ENCODE results near the gene NFIX.

- TF ChIP-seq CTCF (IDR thresholded peaks at IDR 0.05 in 4 of 5, conservative IDR thresholded peaks at IDR 0.05 in 1 of 5) (peak in 1 of 5 experiments; percentile 11), POLR2A (IDR thresholded peaks at IDR 0.05) (peak; percentile 55 to 63)
Measured at GRCh38 chr19:12985049-12985776, 10.1 kb upstream of the NFIX start.

Measured in gastrocnemius medialis (tissue), 4 donors.